ENCODE measurements around the gene AP2A2.

DNA sequence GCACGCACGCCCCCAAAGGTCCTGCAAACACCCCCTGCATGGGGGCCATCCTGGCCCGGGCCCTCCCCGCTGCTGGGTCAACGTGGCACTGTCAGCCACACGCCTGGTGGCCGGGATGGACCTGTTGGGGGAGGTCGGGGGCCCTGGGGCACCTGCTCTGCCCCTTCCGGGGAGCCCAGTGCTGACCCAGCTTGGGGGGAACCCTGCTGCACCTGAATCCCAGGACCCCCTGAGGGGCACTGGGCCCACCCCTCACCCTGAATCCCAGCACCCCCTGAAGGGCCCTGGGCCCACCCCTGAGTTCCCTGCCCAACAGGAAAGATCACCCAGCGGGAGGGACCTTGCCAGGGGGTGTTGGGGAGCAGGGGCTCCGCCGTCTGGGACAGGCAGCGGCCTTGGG, 111.3 kb downstream of the AP2A2 start:
- TF ChIP-seq POLR2A (IDR thresholded peaks at IDR 0.05): no peak
- TF ChIP-seq, protein P1, sequence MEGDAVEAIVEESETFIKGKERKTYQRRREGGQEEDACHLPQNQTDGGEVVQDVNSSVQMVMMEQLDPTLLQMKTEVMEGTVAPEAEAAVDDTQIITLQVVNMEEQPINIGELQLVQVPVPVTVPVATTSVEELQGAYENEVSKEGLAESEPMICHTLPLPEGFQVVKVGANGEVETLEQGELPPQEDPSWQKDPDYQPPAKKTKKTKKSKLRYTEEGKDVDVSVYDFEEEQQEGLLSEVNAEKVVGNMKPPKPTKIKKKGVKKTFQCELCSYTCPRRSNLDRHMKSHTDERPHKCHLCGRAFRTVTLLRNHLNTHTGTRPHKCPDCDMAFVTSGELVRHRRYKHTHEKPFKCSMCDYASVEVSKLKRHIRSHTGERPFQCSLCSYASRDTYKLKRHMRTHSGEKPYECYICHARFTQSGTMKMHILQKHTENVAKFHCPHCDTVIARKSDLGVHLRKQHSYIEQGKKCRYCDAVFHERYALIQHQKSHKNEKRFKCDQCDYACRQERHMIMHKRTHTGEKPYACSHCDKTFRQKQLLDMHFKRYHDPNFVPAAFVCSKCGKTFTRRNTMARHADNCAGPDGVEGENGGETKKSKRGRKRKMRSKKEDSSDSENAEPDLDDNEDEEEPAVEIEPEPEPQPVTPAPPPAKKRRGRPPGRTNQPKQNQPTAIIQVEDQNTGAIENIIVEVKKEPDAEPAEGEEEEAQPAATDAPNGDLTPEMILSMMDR (IDR thresholded peaks at IDR 0.05 in 8 of 11, conservative IDR thresholded peaks at IDR 0.05 in 3 of 11): no peak
